Esophagus squamous epithelium (tissue), 4 donors: ENCODE measurements around the gene GPC6.

Experiments used
- CTCF ChIP-seq, 6 experiments: fragments of 450-650 bp in 4 of 6; fragments of 200-600 bp in 2 of 6; sonication (generic) in 2 of 6; IDR thresholded peaks; one replicate each; pipeline ENCODE4 v1.5.1; 2016 to 2019; ENCODE audit warnings: antibody characterized with exemption in 6 of 6, mild to moderate bottlenecking in 4 of 6, moderate library complexity in 4 of 6
- POLR2A ChIP-seq, 4 donors: fragments of 450-650 bp; IDR thresholded peaks; one replicate each; pipeline ENCODE4 v1.6.1; 2017; ENCODE audit warnings: antibody characterized with exemption in 4 of 4, mild to moderate bottlenecking in 4 of 4, moderate library complexity in 3 of 4

GRCh38 chr13:94344126-94344818 lies 1117.7 kb downstream of the GPC6 start:
- TF ChIP-seq POLR2A (IDR thresholded peaks at IDR 0.05): no peak
- no peak for TF ChIP-seq CTCF (IDR thresholded peaks at IDR 0.05)
